Liver (tissue), 3 donors: ENCODE results near the gene CCDC97.
"Not testable (repeated sequence)": the region's sequence is repeated elsewhere in the genome, so short reads cannot be mapped to it uniquely, and the experiment has no call there.

Experiments used
- CTCF ChIP-seq: fragments of 150-350 bp; IDR thresholded peaks from 2 replicates; pipeline ENCODE4 v1.5.1; 2017; ENCODE audit warnings: improper control_type of control experiment, low read depth, low read length; ENCODE audit not compliant: missing input control
- EGR1 ChIP-seq, 2 donors: IDR thresholded peaks; 2 replicates each; pipeline ENCODE4 v1.6.1; 2016 to 2018; ENCODE audit warnings: antibody characterized with exemption in 2 of 2, low read depth in 2 of 2
- FOXA1 ChIP-seq: IDR thresholded peaks from 2 replicates; pipeline ENCODE4 v1.6.1; 2016; ENCODE audit warnings: antibody characterized with exemption
- MAX ChIP-seq: IDR thresholded peaks from 2 replicates; pipeline ENCODE4 v1.6.1; 2016; ENCODE audit warnings: antibody characterized with exemption
- TAF1 ChIP-seq: conservative IDR thresholded peaks from 2 replicates; pipeline ENCODE4 v1.6.1; 2016; ENCODE audit warnings: antibody characterized with exemption, mild to moderate bottlenecking
- ZBTB33 ChIP-seq: IDR thresholded peaks from 2 replicates; pipeline ENCODE4 v1.6.1; 2016; ENCODE audit warnings: antibody characterized with exemption
- donor health status: healthy.
- donor health status: healthy.

- not testable (repeated sequence) for TF ChIP-seq ZBTB33; MAX; CTCF; FOXA1; TAF1; EGR1 (IDR thresholded peaks at IDR 0.05; ENCODE audit: low read depth in 2 of 2)
Measured at GRCh38 chr19:41289814-41290213, 20.2 kb upstream of the CCDC97 start.
